Pancreas (tissue), 10 donors: Measurements from ENCODE around the gene USP48. TPM values are rescaled to one million over a fixed set of nuclear protein-coding genes. Genes with fewer than 3 reads are reported as not detected.
A peak's percentile ranks its signal among the peaks of the same experiment; 100 is the strongest.

Experiments
- ATAC-seq, 4 donors: fragments of 200-7000 bp; cut with Tn5 transposase; one replicate each; pipeline versions ENCODE4 v1.8.0 to v1.9.1; 2020; ENCODE audit warnings: mild to moderate bottlenecking in 4 of 4, moderate library complexity in 4 of 4
- DNase-seq, 6 donors: peaks; one replicate each; pipeline ENCODE4 v3.0.0-alpha.2; 2020
- FAIRE-seq: peaks from 2 replicates; lab custom pipeline; 2012; peaks lifted over from hg19 to GRCh38; lab: Jason Lieb, UNC
- H3K27ac ChIP-seq, 4 donors: fragments of 200-600 bp; sonication (generic); 1 replicate in 3 of 4; 2 replicates in 1 of 4; pipeline versions ENCODE4 v1.5.0 to v1.8.0; 2020
- H3K27me3 ChIP-seq, 4 donors: fragments of 200-600 bp; one replicate each; pipeline ENCODE4 v1.8.0; 2021
- H3K36me3 ChIP-seq, 3 donors: fragments of 200-600 bp; sonication (generic) in 1 of 3; one replicate each; pipeline versions ENCODE4 v1.5.0 to v1.8.0; 2020 to 2021
- H3K4me1 ChIP-seq, 3 donors: fragments of 200-600 bp; one replicate each; pipeline ENCODE4 v1.8.0; 2021
- H3K4me3 ChIP-seq, 4 donors: fragments of 200-600 bp; sonication (generic) in 2 of 4; one replicate each; pipeline versions ENCODE4 v1.5.0 to v1.8.0; 2020 to 2021
- H3K9me3 ChIP-seq, 4 donors: fragments of 200-600 bp; one replicate each; pipeline ENCODE4 v1.8.0; 2021
- WGBS, 2 donors: extraction: QIAGEN DNeasy Blood & Tissue Kit; methylation state at CpG; one replicate each; pipeline ENCODE4 v1.1.7; 2013; 5-methylcytosine and 5-hydroxymethylcytosine counted together
- intact Hi-C, 3 donors: fragments of 100-400 bp; cut with DNase I; formaldehyde crosslinking; loops; one replicate each; pipeline versions ENCODE4 v1.11.1 to v1.14.2; 2022
- polyA plus RNA-seq, 2 donors: library from polyadenylated mRNA; stranded (reverse); fragments of 200-250 nt; gene quantifications; one replicate each; pipeline ENCODE4 v1.2.3, GENCODE V29; 2013
- total RNA-seq, 6 donors: library from RNA; stranded (reverse); fragmentation: NEBNext Ultra II Directional in 4 of 6; extraction: Animal tissue kit (Norgen Biotek cat#: 25700) in 4 of 6; gene quantifications; one replicate each; pipeline versions ENCODE4 v1.2.1 to v1.2.4, GENCODE V29; 2021 to 2023
- TF ChIP-seq, protein P1 (sequence below), 4 donors: fragments of 200-600 bp; sonication (generic) in 3 of 4; IDR thresholded peaks; one replicate each; pipeline versions ENCODE4 v1.5.0 to v1.8.0; 2021; ENCODE audit warnings: antibody characterized with exemption in 4 of 4
- donor health status: healthy with polysubstance abuse.
- donor health status: DM: no; HTN: no; CAD: no; lungs with moderate emphysema.
- donor health status: DM: no; HTN: no; CAD: no.
- donor health status: control.
- donor health status: control.
- donor health status: Bipolar disorder and iron deficiency.
- donor health status: DM: yes; HTN: yes; CAD: no.
- donor health status: DM: no; HTN: no; CAD: no.
- donor health status: DM: no; HTN: no; CAD: no.
- donor health status: DM: yes; HTN: yes; CAD: no.

USP48 gene
- total and polyA plus RNA-seq, 8 donors, result 14.9 to 30.6 (median 25.9) TPM

DNA sequence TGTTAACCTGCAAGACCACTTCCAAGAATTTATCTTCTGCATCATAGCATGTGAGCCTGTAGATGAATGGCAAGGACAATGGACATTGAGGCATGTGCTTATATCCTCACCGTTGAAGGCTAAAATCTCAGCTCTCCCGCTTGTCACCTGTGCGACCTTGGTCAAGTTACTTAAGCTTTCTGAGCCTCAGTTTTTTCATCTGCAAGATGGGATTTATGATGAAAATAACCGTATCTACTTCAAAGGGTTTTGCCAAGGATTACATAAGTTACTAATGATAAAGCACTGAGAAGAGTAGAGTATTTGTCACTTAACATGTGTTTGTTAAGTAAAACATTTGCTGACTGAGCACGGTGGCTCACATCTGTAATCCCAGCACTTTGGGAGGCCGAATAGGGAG is 128.7 kb downstream of the USP48 start:
- DNase-seq (peak in 1 of 6 donors; percentile 2), FAIRE-seq (no peak), ATAC-seq (no peak)
- intact Hi-C loops, result loop anchor here in 1 of 3 donors (10.0 kb wide), 2 partner anchors 139 to 279 kb away; no protein-coding TSS in a partner anchor
- TF ChIP-seq, protein P1, sequence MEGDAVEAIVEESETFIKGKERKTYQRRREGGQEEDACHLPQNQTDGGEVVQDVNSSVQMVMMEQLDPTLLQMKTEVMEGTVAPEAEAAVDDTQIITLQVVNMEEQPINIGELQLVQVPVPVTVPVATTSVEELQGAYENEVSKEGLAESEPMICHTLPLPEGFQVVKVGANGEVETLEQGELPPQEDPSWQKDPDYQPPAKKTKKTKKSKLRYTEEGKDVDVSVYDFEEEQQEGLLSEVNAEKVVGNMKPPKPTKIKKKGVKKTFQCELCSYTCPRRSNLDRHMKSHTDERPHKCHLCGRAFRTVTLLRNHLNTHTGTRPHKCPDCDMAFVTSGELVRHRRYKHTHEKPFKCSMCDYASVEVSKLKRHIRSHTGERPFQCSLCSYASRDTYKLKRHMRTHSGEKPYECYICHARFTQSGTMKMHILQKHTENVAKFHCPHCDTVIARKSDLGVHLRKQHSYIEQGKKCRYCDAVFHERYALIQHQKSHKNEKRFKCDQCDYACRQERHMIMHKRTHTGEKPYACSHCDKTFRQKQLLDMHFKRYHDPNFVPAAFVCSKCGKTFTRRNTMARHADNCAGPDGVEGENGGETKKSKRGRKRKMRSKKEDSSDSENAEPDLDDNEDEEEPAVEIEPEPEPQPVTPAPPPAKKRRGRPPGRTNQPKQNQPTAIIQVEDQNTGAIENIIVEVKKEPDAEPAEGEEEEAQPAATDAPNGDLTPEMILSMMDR (IDR thresholded peaks at IDR 0.05), result no peak
- H3K4me1 ChIP-seq, result peaks cover 4 to 18% (median 10%) of the 10 kb centered on the region in 3 donors
- WGBS, 2 donors, result 78 to 81% methylated on average over 6 of the region's 6 CpGs
- no peaks in the 10 kb centered on the region for H3K9me3 ChIP-seq
- no peaks in the 10 kb centered on the region for H3K27me3 ChIP-seq
- no peak overlapping the region for H3K27ac ChIP-seq
- H3K36me3 ChIP-seq, result no peaks in the 10 kb centered on the region
- no peak overlapping the region for H3K4me3 ChIP-seq

DNA sequence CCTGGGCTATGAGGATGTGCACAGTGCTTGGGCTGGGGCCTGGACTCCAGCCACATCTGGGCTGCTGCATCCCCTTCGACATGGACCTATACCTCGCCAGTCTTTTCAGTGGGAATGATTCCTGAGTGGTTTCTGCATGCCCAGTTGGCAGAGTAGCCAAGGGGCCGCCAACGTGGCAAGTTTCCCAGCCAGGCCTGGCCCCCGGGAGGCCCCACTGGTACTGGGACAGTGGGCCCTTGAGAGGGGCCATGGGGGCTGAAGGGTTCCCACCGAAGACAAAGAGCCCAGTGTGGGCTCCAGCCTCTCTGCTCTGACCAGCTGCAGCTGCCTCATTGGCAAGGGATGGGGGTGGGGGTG is 129.2 kb downstream of the USP48 start:
- no peak for DNase-seq

GRCh38 chr1:21652937-21653743 is 129.8 kb downstream of the USP48 start:
- FAIRE-seq, result no peak
- Histone ChIP-seq H3K27me3 (no peaks in the 10 kb centered on the region), H3K4me1 (peaks cover 4 to 18% (median 10%) of the 10 kb centered on the region in 3 donors), H3K27ac (no peak overlapping the region), H3K4me3 (no peak overlapping the region), H3K9me3 (no peaks in the 10 kb centered on the region), H3K36me3 (no peaks in the 10 kb centered on the region)
- ATAC-seq, result no peak
- intact Hi-C loops, result loop anchor here in 1 of 3 donors (10.0 kb wide), 2 partner anchors 138 to 278 kb away; no protein-coding TSS in a partner anchor
- DNase-seq, result no peak
- 81 to 82% methylated on average over 10 of the region's 10 CpGs for WGBS, 2 donors
- TF ChIP-seq, protein P1 (IDR thresholded peaks at IDR 0.05), result no peak

More for the DNA sequence above, 129.2 kb downstream of the USP48 start:
- TF ChIP-seq, protein P1 (IDR thresholded peaks at IDR 0.05), result no peak
- Histone ChIP-seq H3K4me3 (no peak overlapping the region), H3K36me3 (no peaks in the 10 kb centered on the region), H3K4me1 (peaks cover 4 to 18% (median 10%) of the 10 kb centered on the region in 3 donors), H3K27ac (no peak overlapping the region), H3K27me3 (no peaks in the 10 kb centered on the region), H3K9me3 (no peaks in the 10 kb centered on the region)
- ATAC-seq (no peak), FAIRE-seq (no peak)
- WGBS, 2 donors, result 63 to 70% methylated on average over 5 to 6 of the region's 6 CpGs
- intact Hi-C loops, result loop anchor here in 1 of 3 donors (10.0 kb wide), 2 partner anchors 139 to 279 kb away; no protein-coding TSS in a partner anchor

DNA sequence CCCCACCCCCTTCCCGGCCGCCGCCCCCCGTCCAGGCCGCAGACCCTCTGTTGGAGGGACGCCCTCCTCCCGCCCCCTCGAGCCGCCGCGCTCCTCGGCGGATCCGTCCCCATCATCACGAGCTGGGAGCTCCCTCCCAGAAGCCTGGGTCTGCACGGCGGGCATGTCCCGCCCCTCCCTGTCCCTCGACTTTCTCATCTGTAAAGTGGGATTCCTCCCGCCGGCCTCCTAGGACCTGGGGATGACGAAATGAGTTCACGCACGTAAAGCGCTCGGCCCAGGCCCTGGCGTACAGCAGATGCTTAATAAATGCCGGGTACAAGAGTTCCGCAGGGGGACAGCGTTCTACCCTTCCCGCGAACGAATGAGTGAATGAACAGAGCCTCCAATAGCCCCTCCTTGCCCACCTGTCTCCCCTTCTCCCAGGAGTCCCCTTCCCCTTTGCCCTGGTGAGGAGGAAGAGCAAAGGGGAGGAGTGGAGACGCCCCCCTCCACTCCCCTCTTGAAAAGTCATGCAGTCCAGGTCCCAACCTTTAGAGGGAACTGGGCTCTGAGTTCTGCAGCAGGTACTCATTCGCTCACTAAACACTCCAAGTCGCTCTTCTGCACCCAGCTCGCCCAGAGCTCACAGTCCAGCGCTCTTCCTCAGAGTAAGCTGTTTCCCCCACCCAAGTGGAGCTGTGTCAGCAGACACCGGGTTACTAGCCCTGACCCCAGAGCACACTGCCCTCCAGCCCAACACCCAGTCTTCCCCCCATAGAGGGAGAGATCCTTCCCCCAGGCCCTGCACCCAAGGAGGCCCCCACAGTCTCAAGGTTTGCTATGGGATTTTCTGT is 130.6 kb downstream of the USP48 start:
- H3K9me3 ChIP-seq, result no peaks in the 10 kb centered on the region
- no peaks in the 10 kb centered on the region for H3K36me3 ChIP-seq
- FAIRE-seq, result no peak
- intact Hi-C loops, result loop anchor here in 1 of 3 donors (10.0 kb wide), 2 partner anchors 138 to 278 kb away; no protein-coding TSS in a partner anchor
- H3K4me1 ChIP-seq, result peaks cover 4 to 18% (median 10%) of the 10 kb centered on the region in 3 donors
- no peaks in the 10 kb centered on the region for H3K27me3 ChIP-seq
- TF ChIP-seq, protein P1 (IDR thresholded peaks at IDR 0.05), result no peak
- peak in 1 of 6 donors; percentile 33 for DNase-seq
- H3K4me3 ChIP-seq, result peak overlapping the region in 2 of 4 donors; percentile 29 to 31
- H3K27ac ChIP-seq, result peak overlapping the region in 2 of 4 donors; percentile 28 to 33
- no peak for ATAC-seq
- 50 to 54% methylated on average over 27 to 39 of the region's 39 CpGs for WGBS, 2 donors
